ENCODE results near the gene ADGRD1. TPM values are rescaled to one million over a fixed set of nuclear protein-coding genes. Genes with fewer than 3 reads are reported as not detected.

Gene ADGRD1
- polyA plus RNA-seq, 1 of the 3 experiments (the other 2 are of a cell fraction): not detected

DNA sequence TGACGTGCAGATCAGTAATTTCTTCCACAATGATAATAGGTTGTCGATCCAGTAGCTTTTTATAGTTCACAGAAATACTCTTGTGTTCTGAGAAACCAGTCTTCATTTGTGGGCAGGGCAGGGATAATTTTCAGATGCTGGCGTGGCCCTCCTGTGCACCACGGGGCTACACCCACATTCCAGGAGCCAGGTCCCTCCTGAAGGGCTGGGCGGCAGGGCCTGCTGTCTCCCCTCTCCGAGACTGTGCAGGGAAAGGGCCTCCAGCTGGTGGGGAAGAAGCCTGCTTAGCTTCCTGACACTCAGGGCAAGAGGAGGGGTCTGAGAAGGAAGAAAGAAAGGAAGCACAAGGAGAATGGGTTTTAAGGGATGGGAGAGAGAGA is 94.9 kb downstream of the ADGRD1 start:
- WGBS (ENCODE audit: low lambda C conversion rate): 52% methylated on average over 4 of the region's 6 CpGs
- no peaks in the 10 kb centered on the region for H3K27me3 ChIP-seq (ENCODE audit: insufficient read depth)
- no peak overlapping the region for H3K9ac ChIP-seq
- CTCF ChIA-PET: interaction anchor here (0.7 to 1.7 kb wide), 4 partner anchors 40 to 1006 kb away, joined by 3 to 4 read pairs (median 3); no protein-coding TSS in a partner anchor
- no peaks in the 10 kb centered on the region for H3K36me3 ChIP-seq (replicated peaks in 1 of 2; ENCODE audit: control insufficient read depth in 1 of 2, insufficient read depth in 2 of 2, low read length in 1 of 2)
- H3K27ac ChIP-seq (ENCODE audit: low read depth in 2 of 2, low read length in 1 of 2): no peak overlapping the region
- TF ChIP-seq TEAD4 (IDR thresholded peaks at IDR 0.05; ENCODE audit: borderline replicate concordance, insufficient read depth): no peak
- TF ChIP-seq, protein P1, sequence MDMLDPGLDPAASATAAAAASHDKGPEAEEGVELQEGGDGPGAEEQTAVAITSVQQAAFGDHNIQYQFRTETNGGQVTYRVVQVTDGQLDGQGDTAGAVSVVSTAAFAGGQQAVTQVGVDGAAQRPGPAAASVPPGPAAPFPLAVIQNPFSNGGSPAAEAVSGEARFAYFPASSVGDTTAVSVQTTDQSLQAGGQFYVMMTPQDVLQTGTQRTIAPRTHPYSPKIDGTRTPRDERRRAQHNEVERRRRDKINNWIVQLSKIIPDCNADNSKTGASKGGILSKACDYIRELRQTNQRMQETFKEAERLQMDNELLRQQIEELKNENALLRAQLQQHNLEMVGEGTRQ (IDR thresholded peaks at IDR 0.05; ENCODE audit: borderline replicate concordance, low read depth, low read length): no peak
- no peak for TF ChIP-seq NFIC (IDR thresholded peaks at IDR 0.05; ENCODE audit: borderline replicate concordance)
- TF ChIP-seq, protein P2, sequence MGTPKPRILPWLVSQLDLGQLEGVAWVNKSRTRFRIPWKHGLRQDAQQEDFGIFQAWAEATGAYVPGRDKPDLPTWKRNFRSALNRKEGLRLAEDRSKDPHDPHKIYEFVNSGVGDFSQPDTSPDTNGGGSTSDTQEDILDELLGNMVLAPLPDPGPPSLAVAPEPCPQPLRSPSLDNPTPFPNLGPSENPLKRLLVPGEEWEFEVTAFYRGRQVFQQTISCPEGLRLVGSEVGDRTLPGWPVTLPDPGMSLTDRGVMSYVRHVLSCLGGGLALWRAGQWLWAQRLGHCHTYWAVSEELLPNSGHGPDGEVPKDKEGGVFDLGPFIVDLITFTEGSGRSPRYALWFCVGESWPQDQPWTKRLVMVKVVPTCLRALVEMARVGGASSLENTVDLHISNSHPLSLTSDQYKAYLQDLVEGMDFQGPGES (IDR thresholded peaks at IDR 0.05; ENCODE audit: low read depth, low read length): no peak
- TF ChIP-seq RCOR1 (IDR thresholded peaks at IDR 0.05; ENCODE audit: low read length): no peak
- TF ChIP-seq JUND (IDR thresholded peaks at IDR 0.05): no peak
- no peak for TF ChIP-seq TCF12 (IDR thresholded peaks at IDR 0.05)
- TF ChIP-seq EZH2phosphoT487 (IDR thresholded peaks at IDR 0.05; ENCODE audit: borderline replicate concordance, low read depth): no peak
- no peak for TF ChIP-seq SIN3A (IDR thresholded peaks at IDR 0.05; ENCODE audit: borderline replicate concordance, low read depth, low read length)
- TF ChIP-seq RAD21 (IDR thresholded peaks at IDR 0.05; ENCODE audit: low read length): no peak
- TF ChIP-seq MXI1 (IDR thresholded peaks at IDR 0.05; ENCODE audit: low read depth, low read length): no peak
- TF ChIP-seq GATA2 (CRISPR knock-in tag; IDR thresholded peaks at IDR 0.05): no peak
- TF ChIP-seq SMC3 (IDR thresholded peaks at IDR 0.05; ENCODE audit: low read depth, low read length): no peak
- TF ChIP-seq, protein P3, sequence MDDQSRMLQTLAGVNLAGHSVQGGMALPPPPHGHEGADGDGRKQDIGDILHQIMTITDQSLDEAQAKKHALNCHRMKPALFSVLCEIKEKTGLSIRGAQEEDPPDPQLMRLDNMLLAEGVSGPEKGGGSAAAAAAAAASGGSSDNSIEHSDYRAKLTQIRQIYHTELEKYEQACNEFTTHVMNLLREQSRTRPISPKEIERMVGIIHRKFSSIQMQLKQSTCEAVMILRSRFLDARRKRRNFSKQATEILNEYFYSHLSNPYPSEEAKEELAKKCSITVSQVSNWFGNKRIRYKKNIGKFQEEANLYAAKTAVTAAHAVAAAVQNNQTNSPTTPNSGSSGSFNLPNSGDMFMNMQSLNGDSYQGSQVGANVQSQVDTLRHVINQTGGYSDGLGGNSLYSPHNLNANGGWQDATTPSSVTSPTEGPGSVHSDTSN (IDR thresholded peaks at IDR 0.05): no peak
- no peaks in the 10 kb centered on the region for H4K20me1 ChIP-seq (ENCODE audit: insufficient read depth)
- no peak for DNase-seq
- no peaks in the 10 kb centered on the region for H3K9me2 ChIP-seq
- peaks cover 0 to 9% of the 10 kb centered on the region in 2 experiments; a peak in 1 of 4 replicates for H3K4me1 ChIP-seq (ENCODE audit: control insufficient read depth in 1 of 2, insufficient read depth in 2 of 2, low read depth in 1 of 2, low read length in 1 of 2)
- no peak overlapping the region for H2AFZ ChIP-seq (ENCODE audit: low read depth)
- POLR2A ChIA-PET: no interaction called here
- no peaks in the 10 kb centered on the region for H3K9me3 ChIP-seq
- H3F3A ChIP-seq (replicated peaks; ENCODE audit: insufficient read depth): no peaks in the 10 kb centered on the region
- no peak overlapping the region for H3K4me3 ChIP-seq (ENCODE audit: low read depth in 2 of 2, low read length in 1 of 2)
- no peak overlapping the region for H3K4me2 ChIP-seq
- no peaks in the 10 kb centered on the region for H3K79me2 ChIP-seq (ENCODE audit: insufficient read depth)

DNA sequence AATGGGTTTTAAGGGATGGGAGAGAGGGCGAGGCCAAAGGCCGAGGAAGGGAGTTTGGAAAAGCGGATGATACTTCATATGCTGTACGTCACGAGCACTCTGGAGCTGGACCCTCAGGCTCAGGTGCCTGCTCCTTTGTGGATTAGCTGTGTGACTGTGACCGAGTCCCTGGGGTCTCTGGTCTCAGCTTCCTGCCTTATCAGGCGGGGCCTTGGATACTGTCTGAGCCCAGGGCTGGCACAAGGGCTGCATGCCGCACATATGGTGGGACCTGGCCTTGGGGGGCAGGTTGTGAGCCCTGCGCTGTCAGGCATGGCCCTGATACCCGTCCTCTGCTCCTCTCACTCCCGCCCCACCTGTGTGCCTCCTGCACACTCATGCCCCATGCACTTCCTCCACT is 95.3 kb downstream of the ADGRD1 start:
- peaks cover 0 to 8% of the 10 kb centered on the region in 2 experiments; a peak in 1 of 4 replicates for H3K4me1 ChIP-seq (ENCODE audit: control insufficient read depth in 1 of 2, insufficient read depth in 2 of 2, low read depth in 1 of 2, low read length in 1 of 2)
- H3F3A ChIP-seq (replicated peaks; ENCODE audit: insufficient read depth): no peaks in the 10 kb centered on the region
- H3K27me3 ChIP-seq (ENCODE audit: insufficient read depth): no peaks in the 10 kb centered on the region
- H3K79me2 ChIP-seq (ENCODE audit: insufficient read depth): no peaks in the 10 kb centered on the region
- H4K20me1 ChIP-seq (ENCODE audit: insufficient read depth): no peaks in the 10 kb centered on the region
- DNase-seq: no peak
- no peaks in the 10 kb centered on the region for H3K9me2 ChIP-seq
- no peak overlapping the region for H3K4me2 ChIP-seq
- H3K27ac ChIP-seq (ENCODE audit: low read depth in 2 of 2, low read length in 1 of 2): no peak overlapping the region
- H3K36me3 ChIP-seq (replicated peaks in 1 of 2; ENCODE audit: control insufficient read depth in 1 of 2, insufficient read depth in 2 of 2, low read length in 1 of 2): no peaks in the 10 kb centered on the region
- CTCF ChIA-PET: interaction anchor here (0.9 to 1.7 kb wide), 2 partner anchors 83 to 1007 kb away, joined by 3 read pairs; no protein-coding TSS in a partner anchor
- WGBS (ENCODE audit: low lambda C conversion rate): 61% methylated on average over 9 of the region's 11 CpGs
- no peak overlapping the region for H3K4me3 ChIP-seq (ENCODE audit: low read depth in 2 of 2, low read length in 1 of 2)
- H3K9ac ChIP-seq: no peak overlapping the region
- no peak overlapping the region for H2AFZ ChIP-seq (ENCODE audit: low read depth)
- POLR2A ChIA-PET: no interaction called here
- TF ChIP-seq ELF1 (IDR thresholded peaks at IDR 0.05) (no peak), RXRA (IDR thresholded peaks at IDR 0.05; ENCODE audit: borderline replicate concordance, low read depth) (no peak), GABPA (IDR thresholded peaks at IDR 0.05; ENCODE audit: low read depth) (no peak), EP300 (IDR thresholded peaks at IDR 0.05; ENCODE audit: borderline replicate concordance in 1 of 2, low read depth in 1 of 2, low read length in 1 of 2) (no peak), FOXM1 (IDR thresholded peaks at IDR 0.05; ENCODE audit: low read depth) (no peak), SIN3A (IDR thresholded peaks at IDR 0.05; ENCODE audit: borderline replicate concordance, low read depth, low read length) (no peak), EZH2phosphoT487 (IDR thresholded peaks at IDR 0.05; ENCODE audit: borderline replicate concordance, low read depth) (no peak), NRF1 (IDR thresholded peaks at IDR 0.05; ENCODE audit: low read depth, low read length) (no peak)
- no peaks in the 10 kb centered on the region for H3K9me3 ChIP-seq

Data from SK-N-SH (cell line).